Measurements from ENCODE around the gene LRRC46. TPM values are rescaled to one million over a fixed set of nuclear protein-coding genes. Genes with fewer than 3 reads are reported as not detected.

The LRRC46 gene
- total RNA-seq (2012; rRNA removed) = not detected in 2 replicates
- polyA plus RNA-seq (2012; rRNA removed) = 0.77 and 0.80 TPM in 2 replicates
- 0.26 and 0.52 TPM in 2 replicates for polyA plus RNA-seq (2012; cell fraction: cytosol; rRNA removed)
- 1.4 and 1.7 TPM in 2 replicates for polyA plus RNA-seq (2012; cell fraction: nucleus; rRNA removed; ENCODE audit: low replicate concordance)
- Bru-seq, nascent RNA = percentile 18 among the genes with signal in this experiment
- percentile 19 among the genes with signal in this experiment for BruChase-seq, experiment 1, labeled RNA remaining after a 6-hour chase
- BruChase-seq, experiment 2, labeled RNA remaining after a 2-hour chase = percentile 20 among the genes with signal in this experiment
- long read RNA-seq, partial matches to known transcripts = 0 of 1 reads
- long read RNA-seq, other reads (novel, unspliced or antisense) = 1 of 1 reads

GRCh38 chr17:47831003-47831933 lies at the start of gene LRRC46, which contains the start of gene MRPL10:
Gene LRRC46, plus strand, starts transcription at chr17:47831670. Its CDS starts 320 bp downstream, at chr17:47831990.
Gene MRPL10, minus strand, starts transcription at chr17:47831541. Its CDS starts 30 bp downstream, at chr17:47831511.
- Histone ChIP-seq H3K27me3 (ENCODE audit: control insufficient read depth, insufficient read depth, low read length) (no peaks in the 10 kb centered on the region), H3K18ac (ENCODE audit: low read depth, low read length) (peak within 1 kb of the TSS; percentile 60), H3K79me1 (ENCODE audit: low read depth in 1 of 2, low read length in 2 of 2) (peaks cover 17 to 28% of the 10 kb centered on the region in 2 experiments), H4K5ac (ENCODE audit: low read depth, low read length) (peak within 1 kb of the TSS; percentile 92), H3K36me3 (ENCODE audit: control insufficient read depth, insufficient read depth, low read length) (peaks cover 19% of the 10 kb centered on the region), H4K91ac (ENCODE audit: insufficient read depth, low read depth, low read length) (peak within 1 kb of the TSS; percentile 45; the same call in 1 of the 2 replicates), H2BK15ac (ENCODE audit: low read depth, low read length) (no peak within 1 kb of the TSS), H3K56ac (ENCODE audit: extremely low read depth, insufficient read depth, low read length) (peak within 1 kb of the TSS; percentile 51), H3K4me3 (ENCODE audit: insufficient read depth, low read depth, low read length) (peak within 1 kb of the TSS; percentile 84), H4K20me1 (ENCODE audit: insufficient read depth, low read length) (peaks cover 3% of the 10 kb centered on the region; the same call in 1 of the 2 replicates), H3K4me2 (ENCODE audit: low read depth, low read length) (peak within 1 kb of the TSS; percentile 96), H2AK5ac (ENCODE audit: low read depth, low read length) (peak within 1 kb of the TSS; percentile 88), H3K9ac (ENCODE audit: low read depth, low read length) (peak within 1 kb of the TSS; percentile 83), H3K23ac (ENCODE audit: low read depth, low read length) (peak within 1 kb of the TSS; percentile 46), H2BK120ac (ENCODE audit: low read depth, low read length) (peak within 1 kb of the TSS; percentile 26; the same call in 1 of the 2 replicates), H3K9me3 (ENCODE audit: control insufficient read depth, insufficient read depth, low read length) (no peaks in the 10 kb centered on the region), H3K4ac (ENCODE audit: low read depth, low read length) (peak within 1 kb of the TSS; percentile 84), H2AK9ac (replicated peaks; ENCODE audit: low read depth, low read length, poor library complexity) (peak within 1 kb of the TSS; percentile 6), H3K27ac (ENCODE audit: insufficient read depth, low read length) (peak within 1 kb of the TSS; percentile 80), H3K14ac (replicated peaks; ENCODE audit: low read depth, low read length) (peak within 1 kb of the TSS; percentile 86), H2AFZ (replicated peaks; ENCODE audit: low read length, poor library complexity) (peak within 1 kb of the TSS; percentile 92), H2BK20ac (ENCODE audit: low read depth, low read length) (no peak within 1 kb of the TSS), H2BK5ac (ENCODE audit: low read depth, low read length, poor library complexity, severe bottlenecking) (peak within 1 kb of the TSS; percentile 37), H3K9me1 (ENCODE audit: insufficient read depth, low read length) (peaks cover 13% of the 10 kb centered on the region), H3K4me1 (ENCODE audit: control insufficient read depth, insufficient read depth, low read length) (peaks cover 6% of the 10 kb centered on the region), H4K8ac (ENCODE audit: low read depth in 2 of 2, low read length in 2 of 2) (peak within 1 kb of the TSS; percentile 87 to 97)
- POLR2A ChIA-PET (ENCODE audit: unreplicated experiment) = interaction anchor here (0.5 to 1.0 kb wide), 5 partner anchors 10 to 719 kb away, joined by 3 to 7 read pairs (median 4); partner anchors contain the start of gene OSBPL7
- intact Hi-C loops (cut with micrococcal nuclease) (no loop called here), in situ Hi-C loops (cut with MboI; ENCODE audit: low sequenced_read_pairs) (no loop called here), dilution Hi-C loops (cut with HindIII; ENCODE audit: low sequenced_read_pairs, unreplicated experiment) (no loop called here)
- CTCF ChIA-PET = interaction anchor here (0.5 to 1.2 kb wide), 3 partner anchors 8 to 170 kb away, joined by 3 to 7 read pairs (median 3); no protein-coding TSS in a partner anchor
- ATAC-seq (ENCODE audit: low read depth) (peak; percentile 95), DNase-seq (peak; percentile 90)
- TSS peak; percentile 83 for BruUV-seq (replicated peaks)
- 1% methylated on average over 23 of the region's 42 CpGs; no CpG with 5 or more reads in 1 of the 2 experiments for WGBS, 2 experiments (ENCODE audit: extremely low coverage in 2 of 2, insufficient read length in 1 of 2)
- no peak for TF ChIP-seq MAFK (IDR thresholded peaks at IDR 0.05; ENCODE audit: low read depth, low read length)
- TF ChIP-seq SMC3 (IDR thresholded peaks at IDR 0.05; ENCODE audit: low read depth, low read length) = peak; percentile 50; the same call in 1 of the 2 replicates
- TF ChIP-seq MAZ (IDR thresholded peaks at IDR 0.05; ENCODE audit: borderline replicate concordance, low read depth, low read length) = peak; percentile 51; the same call in 1 of the 2 replicates
- TF ChIP-seq MXI1 (IDR thresholded peaks at IDR 0.05; ENCODE audit: borderline replicate concordance, low read depth, low read length) = peak; percentile 74
- TF ChIP-seq POLR2A (IDR thresholded peaks at IDR 0.05; ENCODE audit: low read depth, low read length) = peak; percentile 93
- peak; percentile 45 for TF ChIP-seq CTCF (conservative IDR thresholded peaks at IDR 0.05; ENCODE audit: low read depth, low read length)
- 0 out of 2 replicates have a peak, but pooled peaks have one; percentile 8 for TF ChIP-seq RAD21 (IDR thresholded peaks at IDR 0.05; ENCODE audit: low read length)
- no peak for TF ChIP-seq FOS (IDR thresholded peaks at IDR 0.05; ENCODE audit: low read depth, low read length)

All from IMR-90 (cell line).